Tibial artery (tissue), 4 donors: ENCODE results near the gene MAMSTR.

Experiments
- DNase-seq, 2 donors: peaks; one replicate each; pipeline ENCODE4 v3.0.0-alpha.2; 2019
- H3K27ac ChIP-seq, 2 donors: fragments of 200-600 bp; sonication (generic) in 1 of 2; 1 replicate in 1 of 2; 2 replicates in 1 of 2; pipeline ENCODE4 v1.5.1; 2018 to 2019; ENCODE audit warnings: mild to moderate bottlenecking in 1 of 2
- H3K27me3 ChIP-seq, 2 donors: fragments of 200-600 bp; sonication (generic) in 1 of 2; one replicate each; pipeline versions ENCODE4 v1.5.1 to v1.6.0; 2016 to 2019
- H3K36me3 ChIP-seq, 3 donors: fragments of 200-600 bp; sonication (generic) in 2 of 3; one replicate each; pipeline ENCODE4 v1.5.1; 2016 to 2019; ENCODE audit warnings: mild to moderate bottlenecking in 2 of 3
- H3K4me1 ChIP-seq, 4 donors: fragments of 200-600 bp; sonication (generic) in 2 of 4; 1 replicate in 3 of 4; 2 replicates in 1 of 4; pipeline ENCODE4 v1.5.1; 2016 to 2019
- H3K4me3 ChIP-seq, 2 donors: fragments of 200-600 bp; sonication (generic) in 1 of 2; 1 replicate in 1 of 2; 2 replicates in 1 of 2; pipeline ENCODE4 v1.5.1; 2018 to 2019; ENCODE audit warnings: mild to moderate bottlenecking in 2 of 2
- H3K9me3 ChIP-seq, 3 donors: fragments of 200-600 bp; sonication (generic) in 1 of 3; one replicate each; pipeline ENCODE4 v1.5.1; 2016 to 2019
- intact Hi-C: fragments of 100-400 bp; cut with DNase I; formaldehyde crosslinking; loops from one replicate; pipeline ENCODE4 v1.15.0; 2023; ENCODE audit warnings: low total_unique reads
- TF ChIP-seq, protein P1 (sequence below), 2 experiments: fragments of 200-600 bp in 1 of 2; fragments of 450-650 bp in 1 of 2; IDR thresholded peaks; one replicate each; pipeline ENCODE4 v1.5.1; 2017 to 2019; ENCODE audit warnings: antibody characterized with exemption in 2 of 2, mild to moderate bottlenecking in 1 of 2, moderate library complexity in 1 of 2

The MAMSTR gene

GRCh38 chr19:48735031-48735615 lies 15.6 kb upstream of the MAMSTR start:
- DNase-seq = no peak
- Histone ChIP-seq H3K4me1 (peaks cover 0 to 20% (median 14%) of the 10 kb centered on the region in 4 donors), H3K4me3 (no peak overlapping the region), H3K9me3 (no peaks in the 10 kb centered on the region), H3K36me3 (no peaks in the 10 kb centered on the region), H3K27me3 (peaks cover 0 to 20% of the 10 kb centered on the region in 2 donors), H3K27ac (no peak overlapping the region)
- TF ChIP-seq, protein P1, sequence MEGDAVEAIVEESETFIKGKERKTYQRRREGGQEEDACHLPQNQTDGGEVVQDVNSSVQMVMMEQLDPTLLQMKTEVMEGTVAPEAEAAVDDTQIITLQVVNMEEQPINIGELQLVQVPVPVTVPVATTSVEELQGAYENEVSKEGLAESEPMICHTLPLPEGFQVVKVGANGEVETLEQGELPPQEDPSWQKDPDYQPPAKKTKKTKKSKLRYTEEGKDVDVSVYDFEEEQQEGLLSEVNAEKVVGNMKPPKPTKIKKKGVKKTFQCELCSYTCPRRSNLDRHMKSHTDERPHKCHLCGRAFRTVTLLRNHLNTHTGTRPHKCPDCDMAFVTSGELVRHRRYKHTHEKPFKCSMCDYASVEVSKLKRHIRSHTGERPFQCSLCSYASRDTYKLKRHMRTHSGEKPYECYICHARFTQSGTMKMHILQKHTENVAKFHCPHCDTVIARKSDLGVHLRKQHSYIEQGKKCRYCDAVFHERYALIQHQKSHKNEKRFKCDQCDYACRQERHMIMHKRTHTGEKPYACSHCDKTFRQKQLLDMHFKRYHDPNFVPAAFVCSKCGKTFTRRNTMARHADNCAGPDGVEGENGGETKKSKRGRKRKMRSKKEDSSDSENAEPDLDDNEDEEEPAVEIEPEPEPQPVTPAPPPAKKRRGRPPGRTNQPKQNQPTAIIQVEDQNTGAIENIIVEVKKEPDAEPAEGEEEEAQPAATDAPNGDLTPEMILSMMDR (IDR thresholded peaks at IDR 0.05) = no peak
- intact Hi-C loops = no loop called here

DNA sequence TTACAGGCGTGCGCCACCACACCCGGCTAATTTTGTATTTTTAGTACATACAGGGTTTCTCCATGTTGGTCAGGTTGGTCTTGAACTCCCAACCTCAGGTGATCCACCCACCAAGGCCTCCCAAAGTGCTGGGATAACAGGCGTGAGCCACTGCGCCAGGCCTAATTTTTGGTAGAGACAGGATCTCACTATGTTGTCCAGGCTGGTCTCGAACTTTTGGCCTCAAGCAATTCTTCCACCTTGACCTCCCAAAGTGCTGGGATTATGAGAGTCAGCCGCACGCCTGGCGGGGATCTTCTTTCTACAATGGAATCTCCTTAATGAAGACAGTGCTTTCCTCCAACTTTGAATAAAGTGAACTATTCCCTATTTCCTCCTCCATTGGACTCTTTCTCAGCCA lies 15.1 kb upstream of the MAMSTR start:
- TF ChIP-seq, protein P1 (IDR thresholded peaks at IDR 0.05) = no peak
- DNase-seq = no peak
- no peaks in the 10 kb centered on the region for H3K9me3 ChIP-seq
- no peak overlapping the region for H3K27ac ChIP-seq
- H3K27me3 ChIP-seq = peaks cover 0 to 21% of the 10 kb centered on the region in 2 donors
- intact Hi-C loops = no loop called here
- H3K4me3 ChIP-seq = no peak overlapping the region
- H3K4me1 ChIP-seq = peaks cover 0 to 15% (median 12%) of the 10 kb centered on the region in 4 donors
- H3K36me3 ChIP-seq = no peaks in the 10 kb centered on the region

DNA sequence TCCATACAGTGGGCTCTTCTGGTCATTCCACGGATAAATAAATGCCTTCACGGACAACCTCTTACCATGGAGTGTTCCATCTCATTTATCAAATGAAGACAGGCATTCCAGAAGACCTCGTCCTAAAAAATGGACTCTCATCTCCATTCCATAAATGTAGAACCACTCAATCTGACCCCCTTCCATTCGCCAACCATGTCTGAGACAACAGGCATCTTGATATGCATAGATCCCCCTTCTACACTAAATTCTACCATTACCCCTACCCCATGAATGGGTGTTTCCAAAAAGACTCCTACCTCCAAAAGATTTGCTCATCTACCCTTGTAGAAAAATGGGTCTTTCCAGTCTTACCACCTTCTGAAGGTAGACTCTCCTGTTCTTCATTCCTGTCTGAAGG lies 11.9 kb upstream of the MAMSTR start:
- H3K27ac ChIP-seq = no peak overlapping the region
- H3K4me3 ChIP-seq = no peak overlapping the region
- no peaks in the 10 kb centered on the region for H3K4me1 ChIP-seq
- TF ChIP-seq, protein P1 (IDR thresholded peaks at IDR 0.05) = no peak
- no peak for DNase-seq
- peaks cover 0 to 4% (median 0%) of the 10 kb centered on the region in 3 donors for H3K36me3 ChIP-seq
- intact Hi-C loops = no loop called here
- H3K27me3 ChIP-seq = peaks cover 0 to 22% of the 10 kb centered on the region in 2 donors
- no peaks in the 10 kb centered on the region for H3K9me3 ChIP-seq

DNA sequence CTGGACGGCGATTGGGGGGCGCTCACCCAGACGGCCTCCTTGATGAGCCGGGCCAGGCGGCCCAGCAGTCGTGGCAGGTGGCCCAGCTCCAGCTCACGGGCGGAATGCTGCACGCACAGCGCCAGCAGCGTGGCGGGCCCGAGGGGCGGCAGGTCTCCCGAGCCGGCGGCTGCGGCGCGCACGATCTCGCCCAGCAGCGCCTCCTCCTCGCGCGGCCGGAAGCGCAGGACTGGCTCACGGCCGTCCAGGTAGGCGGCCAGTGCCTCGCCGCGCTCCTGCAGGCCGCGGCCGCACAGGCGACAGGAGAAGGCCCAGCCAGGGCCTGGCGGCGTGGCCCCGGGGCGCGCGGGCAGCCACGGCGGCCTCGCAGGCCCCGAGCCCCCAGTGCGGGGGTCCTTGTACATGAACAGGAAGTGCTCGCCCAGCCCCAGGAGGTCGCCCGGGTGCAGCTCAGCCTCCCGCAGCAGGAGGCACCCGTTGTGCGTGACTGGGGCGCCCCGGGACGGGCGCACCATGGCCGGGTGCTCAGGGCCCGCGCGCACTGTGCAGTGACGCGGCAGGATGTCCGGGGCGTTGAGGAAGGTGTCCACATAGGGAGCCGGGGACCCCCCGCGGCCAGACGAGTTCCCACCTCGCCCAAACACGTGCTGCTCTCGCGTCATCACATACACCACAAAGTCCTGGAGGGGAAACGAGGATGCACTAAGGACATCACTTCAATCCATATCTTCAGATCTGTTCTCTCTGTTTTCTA lies 9.6 kb upstream of the MAMSTR start:
- H3K27ac ChIP-seq = no peak overlapping the region
- H3K27me3 ChIP-seq = peaks cover 0 to 10% of the 10 kb centered on the region in 2 donors
- TF ChIP-seq, protein P1 (IDR thresholded peaks at IDR 0.05) = no peak
- H3K9me3 ChIP-seq = no peaks in the 10 kb centered on the region
- H3K4me1 ChIP-seq = peaks cover 0 to 9% (median 4%) of the 10 kb centered on the region in 4 donors
- peaks cover 0 to 5% (median 0%) of the 10 kb centered on the region in 3 donors for H3K36me3 ChIP-seq
- H3K4me3 ChIP-seq = peak overlapping the region in 1 of 2 donors; percentile 16
- intact Hi-C loops = no loop called here
- DNase-seq = no peak

- intact Hi-C loops = no loop called here
- TF ChIP-seq, protein P1 (IDR thresholded peaks at IDR 0.05) = no peak
- H3K9me3 ChIP-seq = no peaks in the 10 kb centered on the region
- no peak for DNase-seq
- H3K4me1 ChIP-seq = peaks cover 0 to 9% (median 4%) of the 10 kb centered on the region in 4 donors
- no peak overlapping the region for H3K27ac ChIP-seq
- H3K27me3 ChIP-seq = peaks cover 0 to 7% of the 10 kb centered on the region in 2 donors
- H3K4me3 ChIP-seq = no peak overlapping the region
- peaks cover 0 to 5% (median 0%) of the 10 kb centered on the region in 3 donors for H3K36me3 ChIP-seq
Observed at GRCh38 chr19:48726556-48726955, 7.0 kb upstream of the MAMSTR start.
